Ramos (cell line): ENCODE measurements around the gene GTPBP6.
"Not testable (repeated sequence)": the region's sequence is repeated elsewhere in the genome, so short reads cannot be mapped to it uniquely, and the experiment has no call there.

Experiments
- in situ Hi-C: fragments of 300-500 bp; cut with MboI; formaldehyde crosslinking; loops from one replicate; pipeline ENCODE4 v1.14.3; 2022; ENCODE audit warnings: low sequenced_read_pairs; ENCODE audit not compliant: unreplicated experiment

The GTPBP6 gene

GRCh38 chrX:338281-338835, 19.8 kb upstream of the GTPBP6 start:
- in situ Hi-C loops, result no loop called here

GRCh38 chrX:337331-337831, 18.8 kb upstream of the GTPBP6 start:
- in situ Hi-C loops, result no loop called here

- in situ Hi-C loops, result no loop called here
Observed at GRCh38 chrX:336227-336626, 17.6 kb upstream of the GTPBP6 start.

- in situ Hi-C loops, result no loop called here
Observed at GRCh38 chrX:335758-336155, 17.2 kb upstream of the GTPBP6 start.

GRCh38 chrX:334971-335757, 16.6 kb upstream of the GTPBP6 start:
- in situ Hi-C loops, result no loop called here

- in situ Hi-C loops, result no loop called here
Observed at GRCh38 chrX:334331-334891, 15.8 kb upstream of the GTPBP6 start.

- in situ Hi-C loops, result no loop called here
Observed at GRCh38 chrX:333611-334311, 15.2 kb upstream of the GTPBP6 start.

- in situ Hi-C loops, result no loop called here
Observed at GRCh38 chrX:332916-333610, 14.5 kb upstream of the GTPBP6 start.

GRCh38 chrX:332496-332860, 13.9 kb upstream of the GTPBP6 start:
- in situ Hi-C loops, result no loop called here

- in situ Hi-C loops, result no loop called here
Observed at GRCh38 chrX:331825-332495, 13.4 kb upstream of the GTPBP6 start.

- in situ Hi-C loops, result no loop called here
Observed at GRCh38 chrX:331151-331824, 12.7 kb upstream of the GTPBP6 start.

- in situ Hi-C loops, result no loop called here
Observed at GRCh38 chrX:330726-331150, 12.1 kb upstream of the GTPBP6 start.

- in situ Hi-C loops, result not testable (repeated sequence)
Observed at GRCh38 chrX:330141-330725, 11.6 kb upstream of the GTPBP6 start.

- in situ Hi-C loops, result no loop called here
Observed at GRCh38 chrX:329291-329910, 10.8 kb upstream of the GTPBP6 start.

- in situ Hi-C loops, result no loop called here
Observed at GRCh38 chrX:327660-328126, 9.1 kb upstream of the GTPBP6 start.

- in situ Hi-C loops, result not testable (repeated sequence)
Observed at GRCh38 chrX:324664-325063, 6.1 kb upstream of the GTPBP6 start.

GRCh38 chrX:323721-324628, 5.4 kb upstream of the GTPBP6 start:
- in situ Hi-C loops, result no loop called here
